Astrocyte of the spinal cord (primary cell): ENCODE results near the gene DAZAP1.
"Not testable (repeated sequence)": the region's sequence is repeated elsewhere in the genome, so short reads cannot be mapped to it uniquely, and the experiment has no call there.

Source experiments
- DNase-seq: peaks from one replicate; pipeline ENCODE4 v3.0.0; 2011; ENCODE audit warnings: low read depth, low spot score
- H3K4me3 ChIP-seq: 2 replicates; pipeline ENCODE4 v1.5.1; 2011; ENCODE audit warnings: low read depth, mild to moderate bottlenecking, low read length, moderate library complexity
- CTCF ChIP-seq: IDR thresholded peaks from 2 replicates; pipeline ENCODE4 v1.5.1; 2012; ENCODE audit warnings: low read depth, mild to moderate bottlenecking, low read length, inconsistent platforms
- in situ Hi-C: cut with HindIII; loops from 2 replicates; pipeline ENCODE4 v1.10.0; 2017; ENCODE audit warnings: low sequenced_read_pairs

The DAZAP1 gene

DNA sequence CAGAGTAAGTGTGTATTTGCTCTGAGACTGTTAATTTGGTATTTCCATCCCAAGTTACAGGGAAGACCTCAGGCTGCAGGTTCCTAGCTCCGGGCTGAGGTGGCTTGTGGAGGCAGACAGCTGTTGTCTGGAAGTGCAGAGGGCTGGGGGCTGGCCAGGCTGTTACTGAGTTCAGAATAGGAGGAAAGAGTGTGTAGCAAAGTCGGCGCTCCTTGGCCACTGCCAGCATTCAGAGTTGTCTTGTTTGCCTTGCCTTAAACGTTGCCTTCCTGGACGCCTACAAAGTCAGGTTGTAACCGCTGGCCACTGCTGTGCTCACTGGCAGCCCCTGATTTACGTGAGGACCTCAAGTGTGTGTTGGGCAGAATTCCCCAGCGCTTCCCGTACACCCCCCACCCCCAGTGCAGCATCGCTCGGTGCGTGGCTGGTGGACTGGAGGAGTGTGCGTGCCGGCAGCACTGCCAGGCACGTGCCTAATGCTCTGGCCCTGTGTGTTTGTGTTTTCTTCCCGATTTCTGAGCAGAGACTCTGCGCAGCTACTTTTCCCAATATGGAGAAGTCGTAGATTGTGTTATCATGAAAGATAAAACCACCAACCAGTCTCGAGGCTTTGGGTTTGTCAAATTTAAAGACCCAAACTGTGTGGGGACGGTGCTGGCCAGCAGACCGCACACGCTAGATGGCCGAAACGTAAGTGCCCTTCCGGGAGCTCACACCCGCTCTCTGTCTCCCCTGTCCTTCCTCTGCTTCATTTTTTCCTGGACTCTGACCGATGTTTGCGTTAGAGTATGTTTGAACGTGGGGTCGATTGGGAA, 10.5 kb downstream of the DAZAP1 start:
- no peak overlapping the region for H3K4me3 ChIP-seq
- in situ Hi-C loops: no loop called here
- TF ChIP-seq CTCF: no peak
- no peak for DNase-seq

- H3K4me3 ChIP-seq: no peak overlapping the region
- in situ Hi-C loops: no loop called here
- no peak for TF ChIP-seq CTCF
- DNase-seq: no peak
Observed at GRCh38 chr19:1418496-1418775, 11.1 kb downstream of the DAZAP1 start.

DNA sequence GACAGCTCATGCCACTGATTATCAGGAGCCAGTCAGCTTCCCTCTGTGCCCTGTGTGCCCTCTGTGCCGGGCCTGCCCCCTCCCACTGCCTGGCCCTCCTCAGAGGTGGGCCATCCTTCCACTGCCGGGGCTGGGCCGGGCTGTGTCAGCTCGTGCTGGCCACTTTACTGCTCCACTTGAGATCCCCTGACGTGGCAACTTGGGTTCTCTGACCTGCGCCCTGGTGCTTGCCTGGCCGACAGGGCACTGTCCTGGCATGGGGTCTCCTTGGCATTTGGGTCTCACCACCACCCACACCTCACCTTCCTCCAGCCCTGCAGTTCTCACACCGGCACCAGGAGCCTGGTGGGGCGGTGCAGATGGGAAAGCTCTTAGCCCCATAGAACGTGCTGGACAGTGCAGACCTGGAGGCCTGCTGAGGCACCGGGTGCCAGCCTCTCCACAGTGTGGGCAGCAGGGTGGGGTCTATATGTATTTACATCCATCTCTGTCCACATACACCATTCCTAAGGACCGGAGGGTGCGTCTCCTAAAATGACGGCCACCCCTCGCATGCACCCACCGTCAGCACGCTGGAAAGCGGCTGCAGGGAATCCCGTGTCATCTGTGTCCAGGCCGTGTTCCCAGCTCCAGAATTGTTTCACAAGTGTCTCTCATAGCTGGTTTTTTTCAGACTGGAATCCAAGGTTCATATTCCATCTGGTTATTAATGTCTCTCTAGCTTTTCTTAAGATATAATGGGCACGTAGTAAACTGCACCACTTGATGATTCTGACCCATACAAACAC, 11.8 kb downstream of the DAZAP1 start:
- TF ChIP-seq CTCF: no peak
- DNase-seq: no peak
- no peak overlapping the region for H3K4me3 ChIP-seq
- in situ Hi-C loops: no loop called here

DNA sequence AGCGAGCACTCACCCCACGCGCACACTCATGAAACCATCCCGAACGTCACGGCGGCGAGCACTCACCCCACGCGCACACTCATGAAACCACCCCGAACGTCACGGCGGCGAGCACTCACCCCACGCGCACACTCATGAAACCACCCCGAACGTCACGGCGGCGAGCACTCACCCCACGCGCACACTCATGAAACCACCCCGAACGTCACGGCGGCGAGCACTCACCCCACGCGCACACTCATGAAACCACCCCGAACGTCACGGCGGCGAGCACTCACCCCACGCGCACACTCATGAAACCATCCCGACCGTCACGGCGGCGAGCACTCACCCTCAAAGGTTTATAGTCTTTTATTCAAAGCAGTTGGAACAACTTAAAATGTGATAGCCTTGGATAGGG, 12.7 kb downstream of the DAZAP1 start:
- in situ Hi-C loops, DNase-seq, H3K4me3 ChIP-seq: not testable (repeated sequence)

DNA sequence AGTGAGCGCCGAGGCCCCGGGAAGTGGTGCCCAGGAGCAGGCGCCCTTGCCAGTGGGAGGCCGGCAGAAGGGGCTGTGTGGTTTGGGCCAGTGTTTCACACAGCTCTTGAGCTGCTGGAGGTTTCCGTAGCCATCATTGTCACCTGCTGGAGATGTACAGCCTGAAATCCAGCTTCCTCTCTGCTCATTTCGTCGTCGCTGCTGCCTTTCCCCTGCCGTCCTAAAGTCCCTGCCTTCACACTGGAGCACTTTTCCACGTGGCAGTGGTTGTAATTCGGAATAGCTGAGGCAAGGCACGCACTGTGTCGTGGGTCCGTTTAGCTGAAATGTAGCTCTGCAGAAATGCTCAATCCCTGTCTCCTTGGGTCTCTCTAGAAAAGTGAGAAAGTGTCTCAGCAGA, 13.2 kb downstream of the DAZAP1 start:
- no peak for DNase-seq
- no peak overlapping the region for H3K4me3 ChIP-seq
- in situ Hi-C loops: no loop called here

DNA sequence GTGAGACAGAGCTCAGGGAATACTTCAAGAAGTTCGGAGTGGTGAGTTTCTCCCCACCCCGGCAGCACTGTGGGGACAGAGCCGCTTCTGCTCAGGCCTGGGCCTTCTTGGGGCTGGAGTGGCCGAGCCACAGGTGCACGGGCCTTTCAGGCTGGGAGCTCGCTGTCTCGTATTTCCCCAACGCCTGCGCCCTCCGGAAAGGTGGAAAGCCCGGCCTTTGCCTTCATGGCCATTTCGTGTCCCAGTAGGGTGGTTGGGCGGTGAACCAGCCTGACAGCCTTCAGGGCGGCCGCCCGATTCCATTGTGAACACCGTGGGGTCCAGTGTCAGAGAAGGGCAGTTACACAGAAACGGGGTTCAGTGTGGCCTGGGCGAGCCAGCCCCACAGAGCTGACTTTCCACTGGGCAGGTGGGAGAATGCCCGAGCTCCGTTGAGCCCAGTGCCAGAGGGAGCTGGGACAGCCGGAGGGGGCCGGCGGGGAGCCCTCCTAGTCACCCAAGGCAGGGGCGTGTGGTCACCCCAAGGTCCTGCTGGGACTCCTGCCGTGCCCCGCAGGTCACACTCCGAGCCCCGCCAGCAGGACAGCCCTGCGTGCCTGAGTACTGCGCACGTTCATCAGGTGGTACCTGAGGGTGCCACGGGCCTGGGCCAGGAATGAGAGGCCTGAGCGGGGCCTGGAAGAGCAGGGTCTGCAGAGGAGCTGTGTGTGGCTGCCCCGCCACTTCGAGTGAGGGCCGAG, 14.0 kb downstream of the DAZAP1 start:
- DNase-seq: no peak
- TF ChIP-seq CTCF: no peak
- H3K4me3 ChIP-seq: no peak overlapping the region
- in situ Hi-C loops: no loop called here

More for the DNA sequence above, 13.2 kb downstream of the DAZAP1 start:
- TF ChIP-seq CTCF: no peak

DNA sequence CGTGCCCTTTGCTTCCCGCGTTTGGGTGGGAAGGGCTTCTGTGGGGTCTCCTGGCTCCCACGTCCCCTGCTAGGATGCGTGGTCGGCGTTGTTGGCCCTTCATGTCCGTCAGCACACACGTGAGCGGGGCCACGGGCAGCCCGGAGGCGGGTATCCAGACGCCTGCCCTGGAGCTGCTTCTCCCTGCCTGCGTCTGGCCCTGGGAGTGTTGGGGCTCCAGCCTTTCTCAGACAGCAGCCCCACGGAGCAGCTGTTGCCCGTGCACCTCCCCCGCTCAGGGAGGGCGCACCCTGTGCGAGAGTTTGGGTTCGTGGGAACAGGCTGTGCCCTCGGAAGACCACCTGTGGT, 14.5 kb downstream of the DAZAP1 start:
- in situ Hi-C loops: no loop called here
- no peak for DNase-seq

More for the DNA sequence above, 14.5 kb downstream of the DAZAP1 start:
- no peak overlapping the region for H3K4me3 ChIP-seq
- TF ChIP-seq CTCF: no peak
